ENCODE data around the gene ARHGEF7.

GRCh38 chr13:111079375-111079774 lies 35.7 kb upstream of the ARHGEF7 start:
- TF ChIP-seq CTCF (conservative IDR thresholded peaks at IDR 0.05; ENCODE audit: low read length) (no peak), EZH2phosphoT487 (IDR thresholded peaks at IDR 0.05; ENCODE audit: borderline replicate concordance, low read depth, low read length) (no peak)
